Right renal pelvis (tissue), 4 donors: ENCODE results near the gene KLRC4. TPM values are rescaled to one million over a fixed set of nuclear protein-coding genes. Genes with fewer than 3 reads are reported as not detected.

Experiments used
- polyA plus RNA-seq, 4 donors: library from polyadenylated mRNA; unstranded; fragments of 120-200 nt; gene quantifications; one replicate each; pipeline ENCODE4 v1.2.1, GENCODE V29; 2013; ENCODE audit not compliant: insufficient read length in 4 of 4

Gene KLRC4
- polyA plus RNA-seq, 4 donors, result 0.06 to 0.21 TPM; not detected in 2

Other genes with a start within 250 kb of the KLRC4 start
- gene OLR1, start 237.6 kb downstream of the KLRC4 start, polyA plus RNA-seq, result 1 to 10 TPM; 1.2 to 1.8 (median 1.3) TPM
- gene TMEM52B, start 230.7 kb downstream of the KLRC4 start, polyA plus RNA-seq, result 100 to 1,000 TPM; 154 to 185 (median 175) TPM
- gene GABARAPL1, start 196.9 kb downstream of the KLRC4 start, polyA plus RNA-seq, result 10 to 100 TPM; 71.8 to 85.3 (median 77.1) TPM
- 1 to 10 TPM in 1 of 4 donors, under 1 TPM in 3; 0.22 to 1.2 (median 0.59) TPM for gene KLRD1, start 101.9 kb downstream of the KLRC4 start, polyA plus RNA-seq
- gene KLRK1, start 19.7 kb downstream of the KLRC4 start, polyA plus RNA-seq, result 1 to 10 TPM in 1 of 4 donors, under 1 TPM in 3; 0.42 to 1.2 (median 0.61) TPM
- under 1 TPM in 1 of 4 donors, not detected in 3; 0.10 TPM for gene KLRC3, start 10.8 kb upstream of the KLRC4 start, polyA plus RNA-seq
- not detected for gene KLRC2, start 26.3 kb upstream of the KLRC4 start, polyA plus RNA-seq
- 1 to 10 TPM in 1 of 4 donors, under 1 TPM in 3; 0.38 to 1.4 (median 0.67) TPM for gene KLRC1, start 43.6 kb upstream of the KLRC4 start, polyA plus RNA-seq
- gene EIF2S3B, start 96.1 kb upstream of the KLRC4 start, polyA plus RNA-seq, result 10 to 100 TPM in 1 of 4 donors, 1 to 10 TPM in 3; 1.5 to 11.5 (median 5.7) TPM
- 10 to 100 TPM; 36.7 to 48.8 (median 44.0) TPM for gene MAGOHB, start 203.9 kb upstream of the KLRC4 start, polyA plus RNA-seq